ENCODE data around the gene FSTL3.
"Not testable (repeated sequence)": the region's sequence is repeated elsewhere in the genome, so short reads cannot be mapped to it uniquely, and the experiment has no call there.

The FSTL3 gene

GRCh38 chr19:711254-711653 is 35.1 kb downstream of the FSTL3 start:
- no peak for DNase-seq (ENCODE audit: low read depth)

GRCh38 chr19:715347-715746 is 39.2 kb downstream of the FSTL3 start:
- no peak for DNase-seq (ENCODE audit: low read depth)

GRCh38 chr19:718251-718951 is 42.2 kb downstream of the FSTL3 start:
- DNase-seq (ENCODE audit: low read depth): no peak

- DNase-seq (ENCODE audit: low read depth): no peak
Observed at GRCh38 chr19:718991-719512, 42.9 kb downstream of the FSTL3 start.

- no peak for DNase-seq (ENCODE audit: low read depth)
Observed at GRCh38 chr19:719636-720344, 43.6 kb downstream of the FSTL3 start.

- DNase-seq (ENCODE audit: low read depth): no peak
Observed at GRCh38 chr19:720345-721160, 44.4 kb downstream of the FSTL3 start.

- no peak for DNase-seq (ENCODE audit: low read depth)
Observed at GRCh38 chr19:722553-723101, 46.4 kb downstream of the FSTL3 start.

GRCh38 chr19:723247-723646 is 47.1 kb downstream of the FSTL3 start:
- no peak for DNase-seq (ENCODE audit: low read depth)

GRCh38 chr19:723714-724113 is 47.5 kb downstream of the FSTL3 start:
- DNase-seq (ENCODE audit: low read depth): no peak

- DNase-seq (ENCODE audit: low read depth): no peak
Observed at GRCh38 chr19:725461-726089, 49.4 kb downstream of the FSTL3 start.

GRCh38 chr19:726993-727956 is 51.1 kb downstream of the FSTL3 start:
- DNase-seq (ENCODE audit: low read depth): no peak

GRCh38 chr19:728011-728410 is 51.8 kb downstream of the FSTL3 start:
- DNase-seq (ENCODE audit: low read depth): no peak

GRCh38 chr19:729564-729963 is 53.4 kb downstream of the FSTL3 start:
- not testable (repeated sequence) for DNase-seq (ENCODE audit: low read depth)

GRCh38 chr19:729965-730668 is 53.9 kb downstream of the FSTL3 start:
- no peak for DNase-seq (ENCODE audit: low read depth)

GRCh38 chr19:731000-731399 is 54.8 kb downstream of the FSTL3 start:
- no peak for DNase-seq (ENCODE audit: low read depth)

GRCh38 chr19:732148-733069 is 56.2 kb downstream of the FSTL3 start:
- DNase-seq (ENCODE audit: low read depth): no peak
